Measurements from ENCODE around the gene RACGAP1.

- TF ChIP-seq ARNT (IDR thresholded peaks at IDR 0.05) (no peak), FOXK2 (IDR thresholded peaks at IDR 0.05) (no peak), SUZ12 (IDR thresholded peaks at IDR 0.05) (no peak)
These were observed 6.3 kb downstream of the RACGAP1 start for GRCh38 chr12:50018968-50019367.

Data from HEK293T (cell line).